Frontal cortex (tissue), 4 donors: ENCODE data around the gene PIP5K1B. TPM values are rescaled to one million over a fixed set of nuclear protein-coding genes. Genes with fewer than 3 reads are reported as not detected.
"Not testable (repeated sequence)": the region's sequence is repeated elsewhere in the genome, so short reads cannot be mapped to it uniquely, and the experiment has no call there.

Experiments used
- DNase-seq, 2 donors: peaks; one replicate each; pipeline ENCODE4 v3.0.0; 2012; ENCODE audit warnings: low spot score in 2 of 2
- FAIRE-seq: peaks from 2 replicates; lab custom pipeline; 2012; peaks lifted over from hg19 to GRCh38; lab: Jason Lieb, UNC
- small RNA-seq: library from RNA; depleted of rRNA; stranded (forward); fragments of <200 nt; gene quantifications from one replicate; pipeline ENCODE3, GENCODE V24; 2014
- total RNA-seq: library from RNA; depleted of rRNA; stranded (reverse); fragments of >200 nt; gene quantifications from one replicate; pipeline ENCODE4 v1.2.3, GENCODE V29; 2014
- donor health status: control.
- donor health status: control.
- donor health status: control.

Gene PIP5K1B
- total RNA-seq, 1 donor from 2014 or later: 2.9 TPM

GRCh38 chr9:69034071-69034470, 329.0 kb downstream of the PIP5K1B start:
- DNase-seq: no peak
- no peak for FAIRE-seq

- DNase-seq: peak; percentile 84 to 89
These were observed 330.6 kb downstream of the PIP5K1B start, which contains the start of gene FXN for GRCh38 chr9:69035438-69036308. TSS of gene FXN (plus strand) at chr9:69035752. CDS start at chr9:69035783, 31 bp downstream.

GRCh38 chr9:69036309-69036708, 331.3 kb downstream of the PIP5K1B start:
- FAIRE-seq: no peak
- no peak for DNase-seq

More at GRCh38 chr9:69035438-69036308, 330.6 kb downstream of the PIP5K1B start, which contains the start of gene FXN:
- FAIRE-seq: no peak

GRCh38 chr9:69036799-69037198, 331.8 kb downstream of the PIP5K1B start:
- no peak for FAIRE-seq
- no peak for DNase-seq

GRCh38 chr9:69040646-69041045, 335.6 kb downstream of the PIP5K1B start:
- DNase-seq (no peak), FAIRE-seq (no peak)

GRCh38 chr9:69044240-69045219, 339.5 kb downstream of the PIP5K1B start:
- DNase-seq: no peak
- FAIRE-seq: no peak

- FAIRE-seq (no peak), DNase-seq (no peak)
These were observed 340.8 kb downstream of the PIP5K1B start for GRCh38 chr9:69045821-69046220.

- FAIRE-seq (no peak), DNase-seq (no peak)
These were observed 341.7 kb downstream of the PIP5K1B start for GRCh38 chr9:69046723-69047122.

- FAIRE-seq: no peak
- DNase-seq: no peak
These were observed 342.3 kb downstream of the PIP5K1B start for GRCh38 chr9:69047371-69047770.

- FAIRE-seq (no peak), DNase-seq (no peak)
These were observed 344.1 kb downstream of the PIP5K1B start for GRCh38 chr9:69049094-69049493.

- FAIRE-seq, DNase-seq: not testable (repeated sequence)
These were observed 345.9 kb downstream of the PIP5K1B start for GRCh38 chr9:69050936-69051335.

GRCh38 chr9:69054989-69055388, 349.9 kb downstream of the PIP5K1B start:
- no peak for DNase-seq
- no peak for FAIRE-seq

GRCh38 chr9:69056191-69056815, 351.3 kb downstream of the PIP5K1B start:
- FAIRE-seq (no peak), DNase-seq (no peak)

GRCh38 chr9:69058101-69058500, 353.1 kb downstream of the PIP5K1B start:
- DNase-seq (no peak), FAIRE-seq (no peak)

Small RNA genes lying within 50 kb of the gene (small RNA-seq; reads per million reads assigned to genes)
- gene RNU6-820P: not detected

Other genes starting within 250 kb of the PIP5K1B start
- not detected for gene TMEM252, start 164.4 kb upstream of the PIP5K1B start, total RNA-seq